ENCODE results near the gene CFAP251.

Gene CFAP251

GRCh38 chr12:121932914-121933521 lies 14.6 kb downstream of the CFAP251 start:
- H3K9ac ChIP-seq (ENCODE audit: low read depth, low read length), result no peak overlapping the region
- H3K4me2 ChIP-seq (ENCODE audit: low read length), result no peak overlapping the region
- H3K36me3 ChIP-seq (ENCODE audit: insufficient read depth, low read length), result peaks cover 38% of the 10 kb centered on the region
- no peaks in the 10 kb centered on the region for H3K27me3 ChIP-seq (ENCODE audit: control insufficient read depth, insufficient read depth, low read length)
- H3K9me3 ChIP-seq (replicated peaks; ENCODE audit: low read length), result no peaks in the 10 kb centered on the region
- H3K4me3 ChIP-seq (ENCODE audit: low read length), result no peak overlapping the region
- H3K4me1 ChIP-seq (ENCODE audit: control insufficient read depth, insufficient read depth, low read length), result peaks cover 3% of the 10 kb centered on the region

GRCh38 chr12:121933522-121934308 lies 15.3 kb downstream of the CFAP251 start:
- Histone ChIP-seq H3K9ac (ENCODE audit: low read depth, low read length) (no peak overlapping the region), H3K4me2 (ENCODE audit: low read length) (no peak overlapping the region), H3K4me3 (ENCODE audit: low read length) (no peak overlapping the region), H3K4me1 (ENCODE audit: control insufficient read depth, insufficient read depth, low read length) (no peaks in the 10 kb centered on the region), H3K27me3 (ENCODE audit: control insufficient read depth, insufficient read depth, low read length) (no peaks in the 10 kb centered on the region), H3K9me3 (replicated peaks; ENCODE audit: low read length) (no peaks in the 10 kb centered on the region), H3K36me3 (ENCODE audit: insufficient read depth, low read length) (peaks cover 38% of the 10 kb centered on the region)

- peaks cover 38% of the 10 kb centered on the region for H3K36me3 ChIP-seq (ENCODE audit: insufficient read depth, low read length)
- H3K9me3 ChIP-seq (replicated peaks; ENCODE audit: low read length), result no peaks in the 10 kb centered on the region
- no peak overlapping the region for H3K9ac ChIP-seq (ENCODE audit: low read depth, low read length)
- H3K27me3 ChIP-seq (ENCODE audit: control insufficient read depth, insufficient read depth, low read length), result no peaks in the 10 kb centered on the region
- H3K4me2 ChIP-seq (ENCODE audit: low read length), result no peak overlapping the region
- H3K4me1 ChIP-seq (ENCODE audit: control insufficient read depth, insufficient read depth, low read length), result no peaks in the 10 kb centered on the region
- H3K4me3 ChIP-seq (ENCODE audit: low read length), result no peak overlapping the region
These were observed 15.9 kb downstream of the CFAP251 start for GRCh38 chr12:121934309-121934664.

GRCh38 chr12:121937654-121938053 lies 19.3 kb downstream of the CFAP251 start:
- H3K9me3 ChIP-seq (replicated peaks; ENCODE audit: low read length), result no peaks in the 10 kb centered on the region
- H3K9ac ChIP-seq (ENCODE audit: low read depth, low read length), result no peak overlapping the region
- H3K36me3 ChIP-seq (ENCODE audit: insufficient read depth, low read length), result peaks cover 31% of the 10 kb centered on the region
- no peaks in the 10 kb centered on the region for H3K27me3 ChIP-seq (ENCODE audit: control insufficient read depth, insufficient read depth, low read length)
- H3K4me1 ChIP-seq (ENCODE audit: control insufficient read depth, insufficient read depth, low read length), result no peaks in the 10 kb centered on the region
- no peak overlapping the region for H3K4me3 ChIP-seq (ENCODE audit: low read length)
- no peak overlapping the region for H3K4me2 ChIP-seq (ENCODE audit: low read length)

- Histone ChIP-seq H3K4me2 (ENCODE audit: low read length) (no peak overlapping the region), H3K9ac (ENCODE audit: low read depth, low read length) (no peak overlapping the region), H3K4me1 (ENCODE audit: control insufficient read depth, insufficient read depth, low read length) (no peaks in the 10 kb centered on the region), H3K4me3 (ENCODE audit: low read length) (no peak overlapping the region), H3K27me3 (ENCODE audit: control insufficient read depth, insufficient read depth, low read length) (no peaks in the 10 kb centered on the region), H3K36me3 (ENCODE audit: insufficient read depth, low read length) (peaks cover 27% of the 10 kb centered on the region), H3K9me3 (replicated peaks; ENCODE audit: low read length) (no peaks in the 10 kb centered on the region)
These were observed 20.8 kb downstream of the CFAP251 start for GRCh38 chr12:121939186-121939585.

- no peaks in the 10 kb centered on the region for H3K4me1 ChIP-seq (ENCODE audit: control insufficient read depth, insufficient read depth, low read length)
- H3K4me3 ChIP-seq (ENCODE audit: low read length), result no peak overlapping the region
- H3K4me2 ChIP-seq (ENCODE audit: low read length), result no peak overlapping the region
- H3K9me3 ChIP-seq (replicated peaks; ENCODE audit: low read length), result no peaks in the 10 kb centered on the region
- H3K9ac ChIP-seq (ENCODE audit: low read depth, low read length), result no peak overlapping the region
- H3K27me3 ChIP-seq (ENCODE audit: control insufficient read depth, insufficient read depth, low read length), result no peaks in the 10 kb centered on the region
- peaks cover 23% of the 10 kb centered on the region for H3K36me3 ChIP-seq (ENCODE audit: insufficient read depth, low read length)
These were observed 21.8 kb downstream of the CFAP251 start for GRCh38 chr12:121939992-121940766.

- H3K4me2 ChIP-seq (ENCODE audit: low read length), result no peak overlapping the region
- H3K4me1 ChIP-seq (ENCODE audit: control insufficient read depth, insufficient read depth, low read length), result no peaks in the 10 kb centered on the region
- H3K4me3 ChIP-seq (ENCODE audit: low read length), result no peak overlapping the region
- no peaks in the 10 kb centered on the region for H3K9me3 ChIP-seq (replicated peaks; ENCODE audit: low read length)
- no peaks in the 10 kb centered on the region for H3K27me3 ChIP-seq (ENCODE audit: control insufficient read depth, insufficient read depth, low read length)
- no peak overlapping the region for H3K9ac ChIP-seq (ENCODE audit: low read depth, low read length)
- peaks cover 23% of the 10 kb centered on the region for H3K36me3 ChIP-seq (ENCODE audit: insufficient read depth, low read length)
These were observed 23.8 kb downstream of the CFAP251 start for GRCh38 chr12:121942145-121942718.

- no peaks in the 10 kb centered on the region for H3K4me1 ChIP-seq (ENCODE audit: control insufficient read depth, insufficient read depth, low read length)
- no peak overlapping the region for H3K9ac ChIP-seq (ENCODE audit: low read depth, low read length)
- no peak overlapping the region for H3K4me2 ChIP-seq (ENCODE audit: low read length)
- H3K9me3 ChIP-seq (replicated peaks; ENCODE audit: low read length), result no peaks in the 10 kb centered on the region
- H3K27me3 ChIP-seq (ENCODE audit: control insufficient read depth, insufficient read depth, low read length), result no peaks in the 10 kb centered on the region
- H3K36me3 ChIP-seq (ENCODE audit: insufficient read depth, low read length), result peaks cover 20% of the 10 kb centered on the region
- no peak overlapping the region for H3K4me3 ChIP-seq (ENCODE audit: low read length)
These were observed 25.5 kb downstream of the CFAP251 start for GRCh38 chr12:121943926-121944325.

GRCh38 chr12:121946313-121947025 lies 28.1 kb downstream of the CFAP251 start:
- Histone ChIP-seq H3K4me3 (ENCODE audit: low read length) (no peak overlapping the region), H3K4me1 (ENCODE audit: control insufficient read depth, insufficient read depth, low read length) (no peaks in the 10 kb centered on the region), H3K4me2 (ENCODE audit: low read length) (no peak overlapping the region), H3K36me3 (ENCODE audit: insufficient read depth, low read length) (peaks cover 20% of the 10 kb centered on the region), H3K27me3 (ENCODE audit: control insufficient read depth, insufficient read depth, low read length) (no peaks in the 10 kb centered on the region), H3K9me3 (replicated peaks; ENCODE audit: low read length) (no peaks in the 10 kb centered on the region), H3K9ac (ENCODE audit: low read depth, low read length) (no peak overlapping the region)

- H3K36me3 ChIP-seq (ENCODE audit: insufficient read depth, low read length), result peaks cover 15% of the 10 kb centered on the region
- no peak overlapping the region for H3K4me2 ChIP-seq (ENCODE audit: low read length)
- H3K27me3 ChIP-seq (ENCODE audit: control insufficient read depth, insufficient read depth, low read length), result no peaks in the 10 kb centered on the region
- H3K9me3 ChIP-seq (replicated peaks; ENCODE audit: low read length), result no peaks in the 10 kb centered on the region
- H3K4me1 ChIP-seq (ENCODE audit: control insufficient read depth, insufficient read depth, low read length), result no peaks in the 10 kb centered on the region
- H3K9ac ChIP-seq (ENCODE audit: low read depth, low read length), result no peak overlapping the region
- no peak overlapping the region for H3K4me3 ChIP-seq (ENCODE audit: low read length)
These were observed 29.6 kb downstream of the CFAP251 start for GRCh38 chr12:121947981-121948380.
